HPDE6-E6E7 (cell line): ENCODE measurements around the gene CSF2.

ENCODE experiments used
- DNase-seq: peaks from one replicate; pipeline ENCODE4 v3.0.0; 2011; ENCODE audit warnings: missing footprints; ENCODE audit errors: extremely low spot score

The CSF2 gene

DNA sequence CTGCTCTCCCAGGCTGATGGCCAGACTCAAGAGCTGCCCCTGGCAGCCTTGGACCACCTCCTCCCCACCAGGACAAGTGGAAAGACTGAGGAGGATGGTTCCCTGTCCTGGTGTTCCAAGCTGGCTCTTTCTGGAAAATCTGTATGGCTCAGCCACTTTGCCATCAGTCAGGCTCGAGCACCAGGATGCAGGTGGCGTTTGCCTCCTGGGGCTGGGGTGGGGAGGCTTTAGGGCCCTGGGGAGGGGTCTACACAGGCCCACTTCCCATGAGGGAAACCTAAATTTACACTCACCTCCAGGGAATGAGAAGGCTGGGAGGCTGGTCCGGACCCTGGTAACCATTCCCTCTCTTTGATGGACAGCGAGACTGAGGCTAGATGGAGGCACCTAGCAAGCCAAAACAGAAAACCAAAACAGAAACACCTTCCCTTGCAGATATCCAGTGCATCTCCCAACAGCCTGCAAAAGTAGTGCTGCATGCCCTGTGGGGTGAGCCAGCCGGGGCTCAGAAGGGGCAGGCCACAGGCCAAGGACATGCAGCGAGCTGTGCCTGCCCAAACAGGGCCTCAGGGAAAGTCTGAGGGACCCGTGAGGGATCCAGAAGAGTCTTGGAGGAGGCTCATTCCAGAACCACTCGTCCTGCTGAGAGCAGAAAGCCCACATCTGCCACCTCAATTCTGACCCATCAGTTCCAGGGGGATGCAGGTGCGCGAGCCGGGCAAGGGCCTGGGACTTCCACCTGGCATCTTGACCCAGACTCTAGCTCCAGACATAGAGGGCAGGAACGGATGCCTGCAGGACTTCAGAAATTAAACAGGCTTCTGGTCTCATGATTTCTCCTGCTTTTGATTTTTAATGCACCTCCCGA lies 5.4 kb upstream of the CSF2 start:
- DNase-seq: no peak

DNA sequence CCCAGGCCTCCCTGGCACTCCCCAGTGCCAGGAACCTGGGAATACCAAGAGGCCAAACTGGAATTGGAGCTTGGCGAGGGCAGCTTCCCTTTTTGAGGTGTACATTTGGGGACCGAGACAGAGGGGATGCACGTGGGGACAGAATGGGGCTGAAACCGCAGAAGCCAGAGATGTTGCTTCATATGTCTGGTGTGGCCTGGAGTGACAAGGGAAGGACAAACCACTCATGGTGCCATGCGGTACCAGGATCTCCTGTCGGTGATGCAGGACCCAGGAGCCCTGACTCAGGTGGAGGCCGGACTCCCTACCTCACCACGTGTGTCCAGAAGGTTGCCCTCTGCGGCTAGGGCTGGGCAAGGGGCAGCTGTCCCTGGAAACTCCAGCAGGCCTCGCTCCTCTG lies 4.0 kb upstream of the CSF2 start:
- no peak for DNase-seq

DNA sequence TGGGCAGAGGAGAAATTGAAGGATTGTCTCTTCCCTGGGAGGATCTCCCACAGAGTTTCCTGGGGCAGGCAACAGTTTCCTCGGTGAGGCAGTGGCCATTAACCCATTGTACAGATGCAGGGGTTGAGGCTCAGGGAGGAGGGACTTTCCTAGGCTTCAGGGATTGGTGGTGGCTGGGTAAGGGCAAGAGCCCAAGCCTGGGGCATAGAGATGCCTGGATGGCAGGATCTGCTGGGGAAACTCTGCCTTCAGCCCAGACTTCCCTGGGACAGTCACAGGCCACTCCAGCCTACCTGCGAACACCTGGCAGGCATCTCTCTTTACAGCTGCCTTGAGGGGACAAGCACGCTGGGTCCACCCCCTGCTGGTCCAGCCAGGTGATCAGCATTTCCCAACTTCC lies 3.6 kb upstream of the CSF2 start:
- DNase-seq: no peak

DNA sequence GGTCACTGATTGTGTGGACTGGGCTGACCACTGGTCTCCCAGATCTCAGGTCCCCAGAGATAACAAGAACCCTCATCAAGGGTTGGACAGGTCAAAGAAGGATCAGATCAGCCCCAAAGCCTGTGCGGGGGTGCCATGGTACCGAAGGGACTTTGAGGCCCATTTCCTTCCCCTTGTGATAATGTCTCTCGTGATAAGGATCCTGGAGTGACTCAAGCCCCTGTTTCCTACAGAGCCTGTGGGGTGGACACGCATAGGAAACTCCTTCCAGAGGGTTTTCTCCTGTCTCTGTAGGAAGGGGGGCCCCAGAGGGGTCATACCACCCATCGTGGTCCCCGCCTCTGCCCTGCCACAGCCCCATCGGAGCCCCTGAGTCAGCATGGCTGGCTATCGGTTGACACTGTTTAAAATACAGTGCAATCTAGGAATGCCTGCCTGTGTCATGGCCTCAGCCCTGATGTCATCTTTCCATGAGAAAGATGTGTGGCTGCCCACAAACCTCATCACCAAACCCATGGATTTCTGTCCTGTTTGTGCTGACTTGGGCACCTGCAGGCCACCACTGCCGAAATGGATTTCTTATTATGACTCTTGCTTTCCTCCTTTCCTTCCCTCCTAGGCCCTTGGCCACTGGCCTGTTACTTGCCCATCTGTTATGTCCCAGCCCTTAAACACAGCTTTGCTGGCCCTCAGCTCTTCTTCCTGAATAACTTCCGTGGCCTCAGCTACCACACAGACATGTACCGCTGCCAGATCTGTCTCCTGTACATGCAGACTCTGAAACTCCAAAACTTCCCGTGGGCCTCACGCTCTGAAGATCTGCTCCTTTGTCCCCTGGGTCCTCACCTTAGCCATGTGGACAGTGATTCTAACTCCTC lies 2.9 kb upstream of the CSF2 start:
- no peak for DNase-seq

DNA sequence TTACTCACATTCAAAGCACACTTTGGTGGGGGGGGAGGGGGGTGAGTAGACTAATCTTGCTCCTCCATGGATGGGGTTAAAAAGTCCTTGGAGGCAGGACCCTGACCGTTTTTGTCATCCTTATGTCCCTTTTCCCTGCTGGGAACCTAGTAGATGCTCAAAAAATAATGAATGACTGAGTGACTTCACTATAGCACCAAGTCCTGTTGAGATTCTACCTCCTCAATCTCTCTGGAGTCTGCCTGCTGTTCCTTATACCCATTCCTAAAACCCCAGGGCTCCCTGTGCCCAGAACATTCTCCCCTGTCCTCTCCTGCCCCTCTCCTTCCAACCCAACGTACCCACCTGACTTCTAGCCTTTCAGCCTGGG lies 2.3 kb upstream of the CSF2 start:
- no peak for DNase-seq

DNA sequence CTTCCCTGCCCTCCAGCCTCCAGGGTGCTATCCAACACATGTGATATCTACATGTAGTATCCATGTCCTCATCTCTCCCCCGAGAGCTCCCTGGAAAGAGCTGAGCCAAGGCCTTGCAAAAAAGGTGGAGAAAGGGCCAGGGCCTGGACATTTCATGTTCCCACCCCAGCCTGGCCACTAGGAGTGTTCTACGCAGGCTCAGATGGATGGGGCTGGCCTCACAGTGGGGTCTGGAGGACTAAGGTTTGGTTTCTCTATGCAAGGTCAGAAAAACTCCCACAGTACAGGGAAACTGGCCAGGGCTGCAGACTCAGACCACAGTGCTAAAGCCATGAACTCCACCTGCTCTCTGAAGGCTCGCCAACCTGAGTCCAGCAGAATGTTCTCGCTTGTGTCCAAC lies 1.5 kb upstream of the CSF2 start:
- DNase-seq: no peak

DNA sequence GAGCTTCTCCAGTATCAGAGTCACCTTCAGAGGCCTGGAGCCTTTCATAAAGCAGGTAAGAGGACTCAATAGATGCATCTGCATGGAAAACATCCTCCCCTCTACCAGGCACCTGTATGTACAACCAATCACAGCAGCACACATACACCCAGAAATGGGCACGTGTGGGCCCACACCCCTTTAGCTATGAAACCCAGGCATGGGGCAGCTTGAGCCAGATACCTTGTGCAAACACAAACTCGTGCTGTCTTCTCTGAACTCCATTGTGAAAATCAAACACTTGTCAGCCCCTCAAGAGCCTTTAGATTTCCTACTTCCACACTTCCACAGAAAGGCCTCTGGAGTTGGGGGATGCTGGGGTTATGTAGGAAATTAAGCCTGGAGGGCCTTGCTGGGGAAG lies 1.1 kb upstream of the CSF2 start:
- DNase-seq: no peak

DNA sequence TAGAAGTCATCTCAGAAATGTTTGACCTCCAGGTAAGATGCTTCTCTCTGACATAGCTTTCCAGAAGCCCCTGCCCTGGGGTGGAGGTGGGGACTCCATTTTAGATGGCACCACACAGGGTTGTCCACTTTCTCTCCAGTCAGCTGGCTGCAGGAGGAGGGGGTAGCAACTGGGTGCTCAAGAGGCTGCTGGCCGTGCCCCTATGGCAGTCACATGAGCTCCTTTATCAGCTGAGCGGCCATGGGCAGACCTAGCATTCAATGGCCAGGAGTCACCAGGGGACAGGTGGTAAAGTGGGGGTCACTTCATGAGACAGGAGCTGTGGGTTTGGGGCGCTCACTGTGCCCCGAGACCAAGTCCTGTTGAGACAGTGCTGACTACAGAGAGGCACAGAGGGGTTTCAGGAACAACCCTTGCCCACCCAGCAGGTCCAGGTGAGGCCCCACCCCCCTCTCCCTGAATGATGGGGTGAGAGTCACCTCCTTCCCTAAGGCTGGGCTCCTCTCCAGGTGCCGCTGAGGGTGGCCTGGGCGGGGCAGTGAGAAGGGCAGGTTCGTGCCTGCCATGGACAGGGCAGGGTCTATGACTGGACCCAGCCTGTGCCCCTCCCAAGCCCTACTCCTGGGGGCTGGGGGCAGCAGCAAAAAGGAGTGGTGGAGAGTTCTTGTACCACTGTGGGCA lies 642 bp downstream of the CSF2 start:
- DNase-seq: peak; percentile 46

DNA sequence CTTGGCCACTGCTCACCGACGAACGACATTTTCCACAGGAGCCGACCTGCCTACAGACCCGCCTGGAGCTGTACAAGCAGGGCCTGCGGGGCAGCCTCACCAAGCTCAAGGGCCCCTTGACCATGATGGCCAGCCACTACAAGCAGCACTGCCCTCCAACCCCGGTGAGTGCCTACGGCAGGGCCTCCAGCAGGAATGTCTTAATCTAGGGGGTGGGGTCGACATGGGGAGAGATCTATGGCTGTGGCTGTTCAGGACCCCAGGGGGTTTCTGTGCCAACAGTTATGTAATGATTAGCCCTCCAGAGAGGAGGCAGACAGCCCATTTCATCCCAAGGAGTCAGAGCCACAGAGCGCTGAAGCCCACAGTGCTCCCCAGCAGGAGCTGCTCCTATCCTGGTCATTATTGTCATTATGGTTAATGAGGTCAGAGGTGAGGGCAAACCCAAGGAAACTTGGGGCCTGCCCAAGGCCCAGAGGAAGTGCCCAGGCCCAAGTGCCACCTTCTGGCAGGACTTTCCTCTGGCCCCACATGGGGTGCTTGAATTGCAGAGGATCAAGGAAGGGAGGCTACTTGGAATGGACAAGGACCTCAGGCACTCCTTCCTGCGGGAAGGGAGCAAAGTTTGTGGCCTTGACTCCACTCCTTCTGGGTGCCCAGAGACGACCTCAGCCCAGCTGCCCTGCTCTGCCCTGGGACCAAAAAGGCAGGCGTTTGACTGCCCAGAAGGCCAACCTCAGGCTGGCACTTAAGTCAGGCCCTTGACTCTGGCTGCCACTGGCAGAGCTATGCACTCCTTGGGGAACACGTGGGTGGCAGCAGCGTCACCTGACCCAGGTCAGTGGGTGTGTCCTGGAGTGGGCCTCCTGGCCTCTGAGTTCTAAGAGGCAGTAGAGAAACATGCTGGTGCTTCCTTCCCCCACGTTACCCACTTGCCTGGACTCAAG lies 1.5 kb downstream of the CSF2 start:
- DNase-seq: no peak

DNA sequence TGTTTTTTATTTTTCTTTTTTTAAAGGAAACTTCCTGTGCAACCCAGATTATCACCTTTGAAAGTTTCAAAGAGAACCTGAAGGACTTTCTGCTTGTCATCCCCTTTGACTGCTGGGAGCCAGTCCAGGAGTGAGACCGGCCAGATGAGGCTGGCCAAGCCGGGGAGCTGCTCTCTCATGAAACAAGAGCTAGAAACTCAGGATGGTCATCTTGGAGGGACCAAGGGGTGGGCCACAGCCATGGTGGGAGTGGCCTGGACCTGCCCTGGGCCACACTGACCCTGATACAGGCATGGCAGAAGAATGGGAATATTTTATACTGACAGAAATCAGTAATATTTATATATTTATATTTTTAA lies 2.1 kb downstream of the CSF2 start:
- no peak for DNase-seq

DNA sequence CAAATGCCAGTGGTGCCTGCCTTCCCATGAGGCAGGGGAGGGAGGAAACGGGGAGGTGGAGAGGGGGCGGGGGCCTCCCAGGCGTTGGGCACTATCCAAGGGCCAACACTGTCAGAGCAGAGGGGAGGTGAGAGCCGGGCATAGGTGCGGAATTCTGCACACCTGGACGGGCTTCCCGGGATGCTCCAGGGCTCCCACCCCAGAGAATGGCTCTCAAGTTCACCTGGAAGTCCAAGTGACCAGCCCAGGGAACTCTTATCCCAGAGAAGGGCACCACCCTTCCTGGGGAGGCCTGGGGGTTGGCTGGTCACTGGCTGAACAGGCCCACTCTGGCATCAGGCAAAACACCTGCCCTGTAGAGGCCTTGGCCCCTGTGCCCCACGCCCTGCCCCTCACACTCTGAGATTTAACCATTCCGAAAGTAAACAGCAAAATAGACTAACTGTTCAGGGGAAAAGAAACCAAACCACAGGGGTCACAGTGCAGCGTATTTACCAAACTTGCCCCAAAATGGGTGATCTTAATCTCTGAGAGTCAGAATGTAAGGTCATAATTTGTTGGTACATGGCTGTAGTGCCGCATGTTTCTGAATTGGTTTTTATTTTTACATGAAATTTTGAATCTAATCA lies 2.7 kb downstream of the CSF2 start:
- no peak for DNase-seq

DNA sequence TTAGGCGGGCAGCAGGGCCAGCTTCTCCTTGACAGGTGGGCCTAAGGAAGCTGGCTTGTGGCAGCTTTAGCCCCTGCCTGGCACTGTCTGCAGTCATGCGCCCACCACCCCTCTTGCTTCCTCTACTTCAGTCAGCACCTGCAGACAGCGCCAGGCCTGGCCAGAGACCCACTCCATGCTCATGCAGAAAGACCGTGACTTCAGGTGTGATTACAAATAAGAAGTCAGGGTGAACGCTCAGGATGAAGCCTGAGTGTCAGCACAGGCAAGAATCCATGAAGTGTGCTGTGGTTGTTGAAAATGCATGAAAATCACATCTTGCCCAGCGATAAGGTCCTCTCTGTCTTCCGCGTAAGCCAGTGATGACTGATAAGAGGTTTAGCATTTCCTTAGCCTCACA lies 3.4 kb downstream of the CSF2 start:
- DNase-seq: no peak

DNA sequence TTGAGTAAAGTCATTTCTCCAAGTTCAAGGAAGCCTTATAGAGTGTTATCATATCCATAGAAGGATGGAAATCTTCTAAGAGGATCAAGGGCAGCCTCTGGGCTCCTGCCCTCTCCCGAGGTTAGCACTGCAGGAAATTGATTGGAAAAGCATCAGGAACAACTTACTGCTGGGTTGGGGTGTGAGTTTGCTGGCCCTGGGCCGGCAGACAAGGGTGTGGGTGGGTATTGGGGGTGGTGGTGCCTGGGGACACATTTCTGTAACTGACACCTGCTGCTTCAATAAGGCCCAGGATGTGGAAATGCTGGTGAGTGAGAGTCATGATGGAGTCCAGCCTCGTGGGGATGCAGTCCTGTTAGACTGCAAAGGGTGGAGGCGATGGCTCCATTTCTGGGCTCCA lies 5.5 kb downstream of the CSF2 start:
- no peak for DNase-seq

DNA sequence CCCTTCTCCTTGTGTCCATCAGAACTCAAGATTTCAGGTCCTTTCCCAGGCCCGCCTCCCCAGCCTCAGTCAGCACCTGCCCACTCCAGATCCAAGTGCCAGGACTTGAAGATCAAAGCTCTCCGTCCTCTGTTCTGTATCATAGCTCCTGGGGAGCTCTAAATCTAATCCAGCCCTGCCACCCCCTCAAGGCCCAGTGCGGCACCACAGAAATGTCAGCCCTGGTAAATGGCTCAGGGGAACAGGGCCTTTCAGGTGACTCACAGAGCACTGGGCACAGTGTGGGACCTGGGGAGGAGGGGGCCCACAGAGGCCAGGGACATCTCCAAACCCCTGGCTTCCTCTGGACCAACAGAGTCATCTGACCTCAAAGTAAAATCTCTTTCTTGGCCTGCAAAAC lies 6.0 kb downstream of the CSF2 start:
- no peak for DNase-seq

DNA sequence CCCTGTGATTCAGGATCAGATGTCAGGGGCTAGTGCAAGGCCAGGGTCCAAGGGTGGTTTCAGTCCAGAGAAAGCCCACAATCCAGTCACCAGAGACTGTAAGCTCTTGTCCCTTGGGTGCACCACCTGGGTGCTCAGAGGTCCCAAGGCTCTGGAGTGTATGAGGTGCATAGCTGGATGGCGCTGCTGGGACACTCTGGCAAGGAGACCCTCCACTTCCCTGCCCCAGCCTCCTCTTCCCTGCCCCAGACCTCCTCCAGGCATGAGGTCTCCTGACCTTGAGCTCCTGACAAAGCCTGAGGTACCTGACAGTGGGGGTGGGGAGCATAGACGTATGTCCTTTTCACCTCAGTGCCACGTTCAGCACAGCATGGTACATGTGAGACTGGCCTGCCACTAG lies 7.0 kb downstream of the CSF2 start:
- no peak for DNase-seq

DNA sequence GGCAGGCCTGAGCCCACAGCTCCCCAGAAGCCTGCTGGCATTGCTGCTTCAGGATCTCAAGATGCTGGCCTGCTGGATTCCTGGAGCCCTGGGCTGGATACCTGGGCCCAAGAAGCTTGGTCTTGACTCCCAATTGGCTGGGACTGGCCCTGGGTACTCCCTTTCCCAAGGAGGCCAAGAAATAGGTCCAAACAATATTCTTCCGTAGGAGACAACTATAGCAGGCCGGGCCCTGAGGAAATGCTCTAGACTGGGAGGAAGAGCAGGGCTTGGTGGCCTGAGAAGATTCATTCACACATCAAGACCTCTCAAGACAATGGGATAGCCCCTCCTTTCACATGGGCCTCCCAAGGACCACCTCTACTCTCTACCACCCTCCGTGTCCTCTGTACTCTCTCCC lies 7.9 kb downstream of the CSF2 start:
- no peak for DNase-seq

DNA sequence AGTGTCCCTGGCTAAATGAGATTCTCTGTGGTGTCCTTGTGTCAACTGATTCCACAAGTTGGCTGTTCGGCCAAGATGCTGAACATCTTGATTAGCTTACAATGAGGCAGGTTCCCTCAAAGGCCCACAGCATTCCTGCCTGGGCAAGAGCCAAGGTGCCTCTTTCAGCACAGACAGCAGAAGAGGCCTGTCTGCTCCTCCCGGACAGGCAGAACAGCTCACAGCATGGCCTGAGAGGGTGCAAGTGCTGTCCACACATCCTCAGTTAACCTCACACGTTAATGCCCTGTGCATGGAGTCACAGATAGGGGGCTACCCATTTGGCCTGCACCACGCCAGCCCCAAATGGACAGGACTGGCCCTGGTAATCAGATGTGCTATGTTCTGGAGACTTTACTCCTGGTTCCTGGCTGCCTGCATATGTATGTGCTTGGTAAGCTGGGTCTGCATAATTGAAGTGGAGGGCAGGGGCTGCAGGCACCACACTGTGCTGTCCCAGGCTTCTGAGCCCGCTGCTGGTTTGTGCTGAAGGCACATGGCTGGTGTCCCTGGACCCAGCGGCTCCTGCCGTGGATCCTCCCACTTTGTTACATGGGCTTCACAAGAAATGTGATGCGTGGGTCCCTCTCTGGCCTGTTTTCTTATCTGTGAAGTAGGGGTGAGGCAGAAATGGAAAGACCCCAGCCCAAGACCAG lies 8.9 kb downstream of the CSF2 start:
- DNase-seq: no peak

DNA sequence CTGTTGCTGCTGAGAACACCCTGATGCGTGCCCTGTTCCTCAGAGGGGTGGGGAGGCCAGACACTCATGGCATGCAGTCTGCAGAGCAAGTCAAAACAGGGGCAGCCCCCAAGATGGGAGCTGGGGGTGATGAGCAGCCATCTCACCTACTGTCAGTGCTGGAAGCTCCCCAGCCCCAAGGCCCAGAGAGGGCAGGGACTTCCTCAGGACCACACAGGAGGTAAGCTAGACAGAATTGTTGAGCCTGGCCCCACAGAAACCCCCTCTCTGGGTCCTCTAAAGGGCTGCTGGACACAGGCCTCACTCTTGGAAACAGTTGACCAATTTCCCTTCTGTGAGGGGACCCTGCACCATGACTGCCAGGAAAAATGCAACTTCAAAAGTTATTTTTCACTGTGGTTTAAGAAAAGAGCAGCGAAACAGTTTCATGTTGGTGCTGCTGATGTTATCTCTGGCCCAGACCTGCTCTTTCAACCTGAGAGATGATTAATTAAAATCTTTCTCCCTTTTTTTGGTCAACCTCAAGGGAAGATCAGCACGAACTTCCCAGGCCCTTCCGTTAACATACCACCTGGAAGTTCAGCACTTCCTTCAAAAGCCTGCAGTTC lies 9.6 kb downstream of the CSF2 start:
- DNase-seq: no peak

DNA sequence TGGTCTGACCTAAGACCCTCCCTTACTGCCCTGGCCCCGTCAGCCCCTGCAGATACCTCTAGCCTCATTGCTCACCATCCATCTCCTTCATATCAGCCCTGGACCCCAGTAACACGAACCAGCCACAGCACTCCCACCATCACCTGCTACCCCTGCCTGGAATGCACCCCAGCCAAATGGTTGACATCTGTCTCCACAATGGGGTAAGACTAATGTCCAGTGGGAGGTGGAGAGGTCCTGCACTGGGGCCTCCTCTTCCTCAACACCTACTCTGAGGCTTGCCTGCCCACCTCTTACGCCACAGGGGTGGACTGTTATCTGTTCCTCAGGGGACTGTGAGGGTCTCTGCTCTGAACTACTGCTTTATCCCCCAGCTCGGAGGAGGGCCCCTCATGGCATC lies 12.1 kb downstream of the CSF2 start:
- DNase-seq: no peak

DNA sequence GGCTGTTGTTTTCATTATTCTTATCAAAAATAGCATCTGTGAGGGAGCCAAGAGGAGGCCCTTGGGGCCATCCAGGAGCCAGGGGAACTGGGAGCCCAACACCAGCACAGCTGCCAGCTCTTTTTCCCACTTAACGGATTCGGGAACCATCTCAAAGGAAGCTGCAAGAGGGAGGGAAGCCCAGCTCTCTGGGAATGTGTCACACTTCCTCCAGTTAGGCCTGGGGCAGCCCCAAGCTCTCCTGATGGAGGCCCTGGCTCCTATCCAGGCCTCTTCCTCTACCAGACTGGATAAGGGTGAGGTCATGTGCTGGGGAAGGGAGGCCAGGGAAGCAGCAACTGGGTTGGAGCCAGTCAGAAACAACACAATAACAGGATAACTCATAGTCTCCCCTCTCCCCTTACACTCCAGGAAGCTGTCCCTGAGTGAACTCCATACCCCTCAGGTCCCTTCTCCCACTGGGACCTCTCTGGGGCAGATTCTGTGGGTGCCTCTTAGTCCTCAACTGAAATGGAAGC lies 12.7 kb downstream of the CSF2 start:
- peak; percentile 73 for DNase-seq
